Measurements from ENCODE around the gene FFAR3.
A peak's percentile ranks its signal among the peaks of the same experiment; 100 is the strongest.
"Not testable (repeated sequence)": the region's sequence is repeated elsewhere in the genome, so short reads cannot be mapped to it uniquely, and the experiment has no call there.

Gene FFAR3

GRCh38 chr19:35400773-35401100 is 42.5 kb downstream of the FFAR3 start:
- no peak for TF ChIP-seq GATA1 (IDR thresholded peaks at IDR 0.05; ENCODE audit: low read depth, low read length)
- no peak for TF ChIP-seq POLR2A (IDR thresholded peaks at IDR 0.05; ENCODE audit: low read length)
- DNase-seq = no peak

GRCh38 chr19:35401416-35401815 is 43.2 kb downstream of the FFAR3 start:
- DNase-seq = not testable (repeated sequence)

- peak; percentile 31 to 77 for DNase-seq
Measured at GRCh38 chr19:35403116-35403760, 45.0 kb downstream of the FFAR3 start.

GRCh38 chr19:35404879-35405622 is 46.8 kb downstream of the FFAR3 start:
- DNase-seq = peak; percentile 22 to 67
- no peak for TF ChIP-seq POLR2A (IDR thresholded peaks at IDR 0.05; ENCODE audit: low read length)

More at GRCh38 chr19:35403116-35403760, 45.0 kb downstream of the FFAR3 start:
- TF ChIP-seq POLR2A (IDR thresholded peaks at IDR 0.05; ENCODE audit: low read length) = no peak
- no peak for TF ChIP-seq GATA1 (IDR thresholded peaks at IDR 0.05; ENCODE audit: low read depth, low read length)

- no peak for DNase-seq
- no peak for TF ChIP-seq GATA1 (IDR thresholded peaks at IDR 0.05; ENCODE audit: low read depth, low read length)
- TF ChIP-seq POLR2A (IDR thresholded peaks at IDR 0.05; ENCODE audit: low read length) = no peak
Measured at GRCh38 chr19:35407619-35408018, 49.4 kb downstream of the FFAR3 start.

GRCh38 chr19:35408284-35409171 is 50.3 kb downstream of the FFAR3 start:
- no peak for TF ChIP-seq POLR2A (IDR thresholded peaks at IDR 0.05; ENCODE audit: low read length)
- TF ChIP-seq GATA1 (IDR thresholded peaks at IDR 0.05; ENCODE audit: low read depth, low read length) = no peak
- DNase-seq = no peak

GRCh38 chr19:35409191-35409590 is 50.9 kb downstream of the FFAR3 start:
- DNase-seq = no peak
- TF ChIP-seq GATA1 (IDR thresholded peaks at IDR 0.05; ENCODE audit: low read depth, low read length) (no peak), POLR2A (IDR thresholded peaks at IDR 0.05; ENCODE audit: low read length) (no peak)

Measured in erythroblast (primary cell).